ENCODE data around the gene CDH12. TPM values are rescaled to one million over a fixed set of nuclear protein-coding genes. Genes with fewer than 3 reads are reported as not detected.

Gene CDH12
- total and polyA plus RNA-seq, 2 donors (not counting 3 experiments of a cell fraction or from before 2014, with no cell fraction given) = 0.03 TPM; not detected in 1

- H3K27me3 ChIP-seq (ENCODE audit: control insufficient read depth in 2 of 2, insufficient read depth in 2 of 2, low read length in 2 of 2) = no peaks in the 10 kb centered on the region
Observed at GRCh38 chr5:21831145-21831787, 1021.9 kb downstream of the CDH12 start.

More at GRCh38 chr5:21831145-21831787, 1021.9 kb downstream of the CDH12 start:
- TF ChIP-seq FOS (IDR thresholded peaks at IDR 0.05; ENCODE audit: borderline replicate concordance, insufficient read depth, low read length) (no peak), CTCF (IDR thresholded peaks at IDR 0.05; ENCODE audit: extremely low read depth in 1 of 2, insufficient read depth in 1 of 2, low read depth in 1 of 2, low read length in 2 of 2) (no peak)
- TF ChIP-seq, protein P1, sequence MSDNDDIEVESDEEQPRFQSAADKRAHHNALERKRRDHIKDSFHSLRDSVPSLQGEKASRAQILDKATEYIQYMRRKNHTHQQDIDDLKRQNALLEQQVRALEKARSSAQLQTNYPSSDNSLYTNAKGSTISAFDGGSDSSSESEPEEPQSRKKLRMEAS (IDR thresholded peaks at IDR 0.05; ENCODE audit: insufficient read depth, insufficient read length) = no peak
- Histone ChIP-seq H3K9me1 (replicated peaks; ENCODE audit: control insufficient read depth, extremely low read depth, insufficient read depth, low read length) (no peaks in the 10 kb centered on the region), H3K79me2 (ENCODE audit: control insufficient read depth, insufficient read depth, low read length) (no peaks in the 10 kb centered on the region), H3K4me3 (replicated peaks in 1 of 3; ENCODE audit: insufficient read depth in 1 of 3, low read depth in 1 of 3, low read length in 3 of 3) (no peak overlapping the region), H3K9ac (replicated peaks; ENCODE audit: extremely low read depth, insufficient read depth, low read length) (no peak overlapping the region), H3K36me3 (ENCODE audit: control insufficient read depth in 2 of 2, extremely low read depth in 1 of 2, insufficient read depth in 2 of 2, low read length in 2 of 2) (no peaks in the 10 kb centered on the region), H3K27ac (ENCODE audit: insufficient read depth, low read depth, low read length) (no peak overlapping the region), H3K4me2 (ENCODE audit: insufficient read depth, low read length) (no peak overlapping the region), H4K20me1 (replicated peaks; ENCODE audit: control insufficient read depth, extremely low read depth, insufficient read depth, low read length) (no peaks in the 10 kb centered on the region), H3K4me1 (ENCODE audit: control insufficient read depth, extremely low read depth, insufficient read depth, low read length) (peaks cover 7% of the 10 kb centered on the region), H2AFZ (ENCODE audit: low read depth, low read length) (no peak overlapping the region), H3K9me3 (replicated peaks; ENCODE audit: control insufficient read depth, insufficient read depth, low read length) (no peaks in the 10 kb centered on the region)
- FAIRE-seq (no peak), DNase-seq (ENCODE audit: low read depth, low spot score) (no peak)
- intact Hi-C loops (cut with micrococcal nuclease) = no loop called here
- ChIA-PET POLR2A (no interaction called here), CTCF (interaction anchor here (1.1 to 1.4 kb wide), 2 partner anchors 9 to 65 kb away, joined by 3 to 4 read pairs; no protein-coding TSS in a partner anchor)
- dilution Hi-C loops (cut with MboI; ENCODE audit: extremely low pct_ligation_motif_present, low sequenced_read_pairs) = no loop called here
- BruUV-seq (replicated peaks) = no TSS peak

All from endothelial cell of umbilical vein (primary cell).